ENCODE measurements around the gene DCLK1.

DNA sequence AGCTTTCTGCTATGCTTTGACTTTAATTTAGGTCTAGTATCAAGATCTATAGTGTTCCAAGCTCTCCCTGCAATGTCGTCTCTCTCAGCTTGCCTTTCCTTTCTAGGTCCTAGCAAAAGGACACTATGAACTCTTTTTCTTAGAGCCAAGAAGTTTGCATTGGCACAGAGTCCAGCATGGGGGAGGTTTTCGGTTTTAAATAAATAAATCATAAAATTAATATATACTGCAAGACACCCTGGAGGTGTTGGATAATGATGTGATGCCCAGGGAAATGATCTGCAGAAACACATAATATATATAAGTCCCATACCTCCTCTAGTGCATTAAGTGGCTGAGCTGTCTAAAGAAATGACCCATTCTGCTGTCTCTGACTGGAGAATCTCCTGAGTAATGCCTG, 338.3 kb downstream of the DCLK1 start:
- TF ChIP-seq, protein P1, sequence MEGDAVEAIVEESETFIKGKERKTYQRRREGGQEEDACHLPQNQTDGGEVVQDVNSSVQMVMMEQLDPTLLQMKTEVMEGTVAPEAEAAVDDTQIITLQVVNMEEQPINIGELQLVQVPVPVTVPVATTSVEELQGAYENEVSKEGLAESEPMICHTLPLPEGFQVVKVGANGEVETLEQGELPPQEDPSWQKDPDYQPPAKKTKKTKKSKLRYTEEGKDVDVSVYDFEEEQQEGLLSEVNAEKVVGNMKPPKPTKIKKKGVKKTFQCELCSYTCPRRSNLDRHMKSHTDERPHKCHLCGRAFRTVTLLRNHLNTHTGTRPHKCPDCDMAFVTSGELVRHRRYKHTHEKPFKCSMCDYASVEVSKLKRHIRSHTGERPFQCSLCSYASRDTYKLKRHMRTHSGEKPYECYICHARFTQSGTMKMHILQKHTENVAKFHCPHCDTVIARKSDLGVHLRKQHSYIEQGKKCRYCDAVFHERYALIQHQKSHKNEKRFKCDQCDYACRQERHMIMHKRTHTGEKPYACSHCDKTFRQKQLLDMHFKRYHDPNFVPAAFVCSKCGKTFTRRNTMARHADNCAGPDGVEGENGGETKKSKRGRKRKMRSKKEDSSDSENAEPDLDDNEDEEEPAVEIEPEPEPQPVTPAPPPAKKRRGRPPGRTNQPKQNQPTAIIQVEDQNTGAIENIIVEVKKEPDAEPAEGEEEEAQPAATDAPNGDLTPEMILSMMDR (conservative IDR thresholded peaks at IDR 0.05 in 1 of 2, IDR thresholded peaks at IDR 0.05 in 1 of 2; ENCODE audit: low read depth in 1 of 2, low read length in 2 of 2): no peak
- no peak for TF ChIP-seq EZH2 (IDR thresholded peaks at IDR 0.05; ENCODE audit: low read length, missing control alignments)
